HG03045 (cell line): Measurements from ENCODE around the gene FFAR3.
"Not testable (repeated sequence)": the region's sequence is repeated elsewhere in the genome, so short reads cannot be mapped to it uniquely, and the experiment has no call there.

ENCODE experiments used
- ATAC-seq: cut with Tn5 transposase; IDR thresholded peaks from one replicate; pipeline ENCODE4 v1.9.1; 2021; ENCODE audit warnings: mild to moderate bottlenecking, moderate library complexity; ENCODE audit not compliant: unreplicated experiment

The FFAR3 gene

DNA sequence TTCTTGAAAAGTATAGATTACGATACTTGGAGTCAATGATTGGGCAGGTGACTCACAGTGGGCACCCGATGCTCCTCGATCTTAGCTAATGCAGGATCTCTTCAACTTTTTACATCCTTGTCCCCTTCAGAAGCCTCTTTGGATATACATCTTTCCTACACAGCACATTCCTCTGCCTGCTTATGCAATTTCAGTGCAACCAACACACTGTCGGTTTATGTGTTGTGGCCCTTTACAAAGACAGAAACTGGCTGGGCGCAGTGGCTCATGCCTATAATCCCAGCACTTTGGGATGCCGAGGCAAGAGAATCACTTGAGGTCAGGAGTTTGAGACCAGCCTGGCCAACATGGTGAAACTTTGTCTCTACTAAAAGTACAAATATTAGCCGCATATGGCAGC lies 15.2 kb downstream of the FFAR3 start:
- no peak for ATAC-seq

GRCh38 chr19:35374031-35374430 lies 15.8 kb downstream of the FFAR3 start:
- not testable (repeated sequence) for ATAC-seq

DNA sequence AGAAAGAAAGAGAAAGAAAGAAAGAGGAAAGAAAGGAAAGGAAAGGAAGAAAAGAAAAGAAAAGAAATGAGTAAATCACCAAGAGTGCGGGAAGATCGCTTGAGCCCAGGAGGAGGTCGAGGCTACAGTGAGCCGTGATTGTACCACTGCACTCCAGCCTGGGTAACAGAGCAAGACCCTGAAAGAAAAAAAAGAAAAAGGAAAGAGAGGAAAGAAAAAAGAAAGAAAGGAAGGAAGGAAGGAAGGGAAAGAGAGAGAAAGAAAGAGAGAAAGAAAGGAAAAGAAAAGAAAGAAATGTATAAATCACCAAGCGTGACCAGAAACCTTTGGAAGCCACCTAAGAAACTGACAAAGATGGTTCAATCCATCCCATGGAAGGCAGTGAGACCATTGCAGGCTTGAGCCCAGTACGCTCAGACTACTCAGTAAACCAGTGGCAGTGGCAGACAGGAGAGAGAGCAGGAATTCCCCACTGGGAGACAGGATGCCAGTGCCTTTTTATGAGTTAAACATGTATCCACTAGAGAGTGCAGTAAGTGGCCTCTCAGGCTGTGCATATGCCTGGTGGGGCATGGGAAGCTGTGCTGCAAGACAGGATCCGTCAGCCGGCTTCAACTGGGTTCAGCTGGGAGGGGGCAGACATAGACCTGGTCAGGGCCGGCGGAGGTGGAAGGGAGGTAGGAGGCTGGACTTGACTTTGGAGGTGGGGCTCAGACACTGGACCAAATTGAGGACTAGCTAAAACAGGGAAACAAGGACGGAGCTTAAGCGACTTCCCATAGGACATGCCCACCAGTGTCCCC lies 17.4 kb downstream of the FFAR3 start:
- ATAC-seq = no peak

DNA sequence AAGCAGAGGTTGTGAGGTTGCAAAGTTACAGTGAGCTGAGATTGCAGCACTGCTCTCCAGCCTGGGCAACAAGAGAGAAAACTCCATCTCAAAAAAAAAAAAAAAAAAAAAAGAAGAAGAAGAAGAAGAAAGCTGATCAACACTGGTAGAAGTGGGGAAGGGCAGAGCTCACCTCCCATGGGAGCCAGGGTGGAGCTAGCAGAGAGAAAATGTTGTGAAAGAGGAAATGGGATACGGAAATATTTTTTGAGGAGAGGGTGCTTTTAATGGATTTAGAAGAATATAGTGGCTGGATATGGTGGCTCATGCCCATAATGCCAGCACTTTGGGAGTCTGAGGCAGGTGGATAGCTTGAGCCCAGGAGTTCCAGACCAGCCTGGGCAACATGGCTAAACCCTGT lies 19.4 kb downstream of the FFAR3 start:
- ATAC-seq = no peak

GRCh38 chr19:35378356-35378755 lies 20.1 kb downstream of the FFAR3 start:
- ATAC-seq = no peak

DNA sequence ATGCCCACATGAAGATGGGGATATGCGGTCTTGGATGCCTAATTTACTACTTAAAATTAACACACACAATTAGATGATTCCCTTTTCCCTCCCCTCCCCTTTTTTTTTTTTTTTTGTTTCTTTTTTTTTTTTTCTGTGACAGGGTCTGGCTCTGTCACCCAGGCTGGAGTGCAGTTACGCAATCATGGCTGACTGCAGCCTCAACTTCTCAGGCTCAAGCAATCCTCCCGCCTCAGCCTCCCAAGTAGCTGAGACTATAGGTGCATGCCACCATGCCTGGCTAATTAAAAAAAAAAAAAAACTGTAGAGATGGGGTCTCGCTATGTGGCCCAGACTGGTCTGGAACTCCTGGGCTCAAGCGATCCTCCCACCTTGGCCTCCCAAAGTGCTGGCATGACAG lies 21.3 kb downstream of the FFAR3 start:
- not testable (repeated sequence) for ATAC-seq

DNA sequence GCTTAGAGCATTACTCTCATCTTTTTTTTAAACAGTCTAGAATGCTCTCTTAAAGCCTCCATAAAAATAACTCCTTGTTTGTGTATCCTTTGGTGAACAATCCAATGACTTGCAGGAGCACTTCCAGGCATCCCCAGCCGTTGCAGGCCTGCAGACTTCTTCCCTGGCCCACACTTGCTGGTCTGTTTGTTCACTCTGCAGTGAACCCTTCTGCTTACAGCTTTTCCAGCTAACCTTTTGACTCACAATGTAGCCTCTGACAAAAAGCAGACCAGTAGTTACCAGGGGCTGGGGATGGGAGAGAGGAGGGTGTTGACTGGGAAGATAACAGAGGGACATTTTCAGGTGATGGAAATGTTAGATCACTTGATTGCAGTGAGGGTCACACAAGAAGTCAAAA lies 21.7 kb downstream of the FFAR3 start:
- no peak for ATAC-seq

DNA sequence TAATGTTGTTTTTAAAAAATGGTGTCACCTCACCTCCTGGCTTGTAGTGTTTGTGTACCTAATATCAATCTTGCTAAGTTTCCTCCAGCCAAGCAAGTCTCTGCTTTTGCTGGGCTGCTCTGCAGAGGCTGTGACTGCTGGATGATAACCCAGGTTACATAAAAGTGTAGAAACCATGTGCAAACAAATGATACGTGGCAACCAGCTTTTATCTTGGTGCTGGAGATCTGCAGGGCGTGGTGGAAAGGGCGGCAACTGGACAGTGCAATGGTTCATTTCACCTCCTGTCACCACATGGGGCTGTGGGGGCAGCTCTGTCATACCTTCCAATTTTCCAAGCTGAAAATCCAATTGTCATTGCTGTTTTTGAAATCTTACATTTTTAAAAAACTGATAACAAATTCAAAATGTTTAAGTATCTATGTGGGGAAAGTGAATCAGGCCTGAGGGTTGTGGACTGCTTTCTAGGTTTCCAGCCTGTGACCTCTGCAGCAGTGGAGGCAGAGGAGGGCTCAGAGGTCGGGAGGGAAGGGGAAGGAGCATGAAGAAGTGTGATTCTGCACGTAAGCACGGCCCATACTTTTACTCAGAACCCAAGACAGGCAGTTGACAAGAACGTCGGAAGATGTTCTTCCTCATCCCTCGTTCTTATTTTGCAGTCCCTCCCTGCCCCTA lies 22.3 kb downstream of the FFAR3 start:
- no peak for ATAC-seq

DNA sequence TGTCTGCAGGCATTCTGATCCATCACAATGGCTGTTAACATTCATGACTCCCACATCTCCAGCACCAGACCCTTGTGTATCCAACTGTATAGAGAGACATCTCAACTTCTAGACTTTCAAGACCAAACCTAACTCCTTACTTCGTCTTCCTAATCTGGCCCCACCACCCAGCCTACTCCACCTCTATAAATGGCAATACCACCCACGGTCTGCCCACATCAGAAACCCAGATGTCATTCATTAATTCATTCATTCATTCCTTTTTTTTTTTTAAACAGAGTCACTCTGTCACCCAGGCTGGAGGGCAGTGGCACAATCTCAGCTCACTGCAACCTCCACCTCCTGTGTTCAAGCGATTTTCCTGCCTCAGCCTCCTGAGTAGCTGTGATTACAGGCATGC lies 23.1 kb downstream of the FFAR3 start:
- no peak for ATAC-seq

GRCh38 chr19:35381926-35382325 lies 23.7 kb downstream of the FFAR3 start:
- no peak for ATAC-seq

GRCh38 chr19:35383536-35383935 lies 25.3 kb downstream of the FFAR3 start:
- no peak for ATAC-seq

DNA sequence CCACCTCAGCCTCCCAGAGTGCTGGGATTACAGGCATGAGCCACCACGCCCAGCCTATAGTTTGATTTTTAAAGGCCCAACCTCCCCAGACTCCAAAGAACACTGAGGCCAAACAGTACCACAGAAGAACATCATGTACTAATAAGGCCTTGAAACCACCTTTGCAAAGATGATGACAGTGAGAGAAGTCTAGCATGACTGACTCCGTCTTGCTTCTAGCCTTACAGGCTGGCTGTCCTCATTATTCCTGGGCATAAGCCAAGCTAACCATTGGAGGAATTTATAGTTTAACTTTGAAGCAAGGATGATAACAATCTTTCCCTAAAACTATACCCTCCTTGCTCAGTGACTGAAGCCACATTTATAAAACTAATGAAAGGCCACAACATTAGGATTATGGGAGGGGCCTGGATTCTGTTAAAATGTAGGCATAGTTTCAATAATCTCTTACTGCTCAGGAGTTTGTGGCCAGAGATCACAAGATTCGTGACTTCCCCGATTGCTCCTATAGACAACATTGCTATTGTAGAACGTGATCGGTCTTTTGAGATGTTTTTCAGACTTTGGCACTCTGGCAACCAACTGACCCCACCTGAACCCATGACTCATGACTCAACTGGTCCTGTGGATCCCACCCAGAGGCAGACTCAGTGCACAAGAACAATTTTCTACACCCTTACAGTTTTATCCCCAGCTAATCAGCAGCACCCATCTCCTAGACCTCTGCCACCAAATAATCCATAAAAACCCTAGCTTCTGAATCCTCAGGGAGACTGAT lies 30.2 kb downstream of the FFAR3 start:
- ATAC-seq = no peak

GRCh38 chr19:35389192-35389861 lies 31.1 kb downstream of the FFAR3 start:
- ATAC-seq = no peak

- ATAC-seq = no peak
Observed at GRCh38 chr19:35392742-35393715, 34.8 kb downstream of the FFAR3 start.

DNA sequence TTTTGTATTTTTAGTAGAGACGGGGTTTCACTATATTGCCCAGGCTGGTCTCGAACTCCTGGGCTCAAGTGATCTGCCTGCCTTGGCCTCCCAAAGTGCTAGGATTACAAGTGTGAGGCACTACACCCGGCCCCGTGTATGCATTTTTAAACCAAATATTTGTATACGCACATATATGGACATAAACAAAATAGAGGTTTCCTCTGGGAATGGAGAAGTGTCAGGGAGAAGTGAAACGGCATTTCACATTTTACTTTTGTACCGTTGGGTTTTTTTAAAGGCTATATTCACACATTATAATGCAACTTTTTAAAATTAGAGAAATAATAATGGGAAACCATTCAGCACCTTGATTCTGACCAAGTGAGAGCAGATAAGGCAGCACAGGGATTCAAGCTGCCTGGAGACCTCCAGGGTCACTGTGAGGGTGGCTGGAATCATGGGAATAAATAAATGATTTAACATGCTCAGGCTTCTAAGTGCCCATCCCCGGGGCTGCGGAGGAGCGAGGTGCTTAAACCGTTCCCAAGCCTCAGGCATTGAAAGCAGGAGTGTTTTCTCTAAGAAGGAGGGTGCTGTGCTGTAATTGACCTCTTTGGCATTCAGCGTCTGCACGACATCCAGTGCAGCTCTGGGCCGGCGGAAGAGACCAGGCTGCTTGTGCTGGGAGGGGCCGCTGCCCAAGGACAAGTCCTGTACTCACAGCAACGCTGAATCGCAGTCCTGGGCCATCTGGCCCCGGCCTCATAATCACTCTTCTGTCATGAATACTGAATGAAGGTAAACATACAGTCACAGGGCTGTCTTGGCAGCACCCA lies 37.3 kb downstream of the FFAR3 start:
- ATAC-seq = no peak

- no peak for ATAC-seq
Observed at GRCh38 chr19:35396240-35396885, 38.1 kb downstream of the FFAR3 start.

DNA sequence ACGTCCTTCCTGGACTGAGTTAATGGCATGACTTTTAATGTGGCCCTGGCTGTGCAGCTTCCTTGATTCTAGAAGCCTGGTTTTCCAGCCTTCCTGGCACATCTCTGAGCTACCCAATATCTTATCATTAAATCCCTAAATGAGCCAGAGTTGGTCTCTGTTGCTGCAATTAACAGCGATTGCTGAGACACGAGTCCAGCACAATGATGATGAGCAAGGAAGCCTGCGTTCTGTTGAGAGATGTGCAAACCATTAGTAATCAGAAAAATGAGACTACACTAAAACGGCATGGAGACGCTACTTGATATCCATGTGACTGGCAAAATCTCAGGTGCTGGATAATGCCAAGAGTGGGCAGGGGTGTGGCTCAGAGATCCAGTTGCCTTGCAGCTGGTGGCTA lies 38.8 kb downstream of the FFAR3 start:
- ATAC-seq = no peak

GRCh38 chr19:35398570-35398969 lies 40.3 kb downstream of the FFAR3 start:
- ATAC-seq = no peak

DNA sequence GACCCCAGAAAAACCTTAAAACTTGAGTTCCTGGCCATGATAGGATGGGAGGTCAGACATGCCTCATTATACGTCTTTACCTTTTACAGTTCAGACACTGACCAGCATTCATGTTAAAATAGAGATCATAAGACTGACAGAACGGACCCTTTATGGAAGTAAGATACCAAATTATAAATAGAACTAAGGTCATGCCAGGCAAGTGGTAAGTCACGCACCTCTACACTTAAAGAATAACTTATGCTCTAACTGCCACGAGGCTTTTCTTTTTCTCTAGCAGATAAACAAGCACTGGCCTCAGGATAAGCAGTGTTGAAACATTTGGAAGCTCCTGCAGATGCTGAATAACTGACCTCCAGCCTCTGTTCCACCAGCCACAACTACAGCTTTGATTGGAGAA lies 41.0 kb downstream of the FFAR3 start:
- no peak for ATAC-seq
